Activated naive CD4-positive, alpha-beta T cell treated with anti-CD3 and anti-CD28 coated beads, Interleukin-2, amount 10 ng/mL, durations not matched to agents 5 hours and 36 hours (primary cell): Measurements from ENCODE around the gene DHX36. TPM values are rescaled to one million over a fixed set of nuclear protein-coding genes. Genes with fewer than 3 reads are reported as not detected.

ENCODE experiments used
- total RNA-seq, 2 experiments: library from RNA; stranded (reverse); gene quantifications; one replicate each; pipeline ENCODE4 v1.2.3, GENCODE V29; 2021

DHX36 gene
- total RNA-seq = 10 to 100 TPM; 64.3 to 67.6 TPM

GRCh38 chr3:154323891-154324738 lies at the start of gene DHX36:
Gene DHX36 (minus strand): TSS chr3:154324487. CDS start chr3:154324416, 71 bp downstream.

Other genes starting within 250 kb of the DHX36 start
- gene ARHGEF26, start 203.1 kb downstream of the DHX36 start, total RNA-seq = under 1 TPM; 0.10 to 0.14 TPM
- not detected for gene GPR149, start 105.7 kb upstream of the DHX36 start, total RNA-seq